ENCODE data around the gene SERPINB10. TPM values are rescaled to one million over a fixed set of nuclear protein-coding genes. Genes with fewer than 3 reads are reported as not detected.

SERPINB10 gene
- total and polyA plus RNA-seq, 9 of the 15 experiments (the other 6 are each of a cell fraction or from before 2014, with no cell fraction given) = not detected

DNA sequence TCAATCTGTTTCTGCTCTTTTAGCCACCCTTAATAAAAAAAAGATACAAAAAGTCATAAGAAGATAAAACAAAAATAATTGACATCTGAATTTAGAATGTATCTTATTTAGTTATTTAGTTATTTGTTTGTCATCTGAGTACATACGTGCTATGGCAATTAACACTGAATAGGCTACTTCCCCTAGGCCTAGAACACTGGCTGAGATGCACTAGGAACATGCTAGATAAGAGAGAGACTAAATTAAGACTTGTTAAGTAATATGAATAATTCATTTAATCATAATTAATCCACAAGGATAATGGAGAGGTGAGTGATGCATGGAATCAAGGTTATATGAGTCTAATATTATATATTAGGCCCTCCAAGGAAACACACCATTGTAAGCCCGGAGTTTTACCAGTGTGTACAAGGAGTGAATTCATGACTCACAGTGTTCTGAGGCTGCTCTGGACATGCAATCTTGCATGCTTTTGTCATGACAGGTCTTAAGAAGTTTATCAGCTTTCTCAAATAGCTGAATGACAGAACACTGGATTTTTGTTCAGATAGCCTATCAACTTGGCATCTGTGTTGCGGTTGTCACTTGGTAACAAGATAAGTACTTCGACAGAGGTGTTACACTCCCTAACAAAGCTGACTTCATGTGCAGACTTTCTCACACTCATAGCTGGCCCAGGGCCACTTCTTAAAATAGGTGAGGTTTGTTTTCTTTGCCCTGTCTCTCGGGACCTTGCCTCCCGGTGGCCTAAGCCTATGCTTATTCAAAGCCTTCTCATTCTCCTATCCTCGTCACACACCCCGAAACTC lies 25.2 kb upstream of the SERPINB10 start:
- Histone ChIP-seq H3K27ac (ENCODE audit: extremely low read depth, low read depth, low read length) (no peak overlapping the region), H3K4me2 (ENCODE audit: insufficient read depth, low read length) (no peak overlapping the region)

More for the DNA sequence above, 25.2 kb upstream of the SERPINB10 start:
- ATAC-seq = no peak
- H3K9me1 ChIP-seq (ENCODE audit: control insufficient read depth, insufficient read depth, low read length) = no peaks in the 10 kb centered on the region
- H2AFZ ChIP-seq (ENCODE audit: low read depth, low read length) = no peak overlapping the region
- no peak overlapping the region for H3K9ac ChIP-seq (ENCODE audit: insufficient read depth in 1 of 2, low read depth in 2 of 2, low read length in 2 of 2)
- in situ Hi-C loops (cut with MboI) = no loop called here
- no peak for DNase-seq (ENCODE audit: extremely low read depth in 1 of 4, low spot score in 3 of 4)
- no peaks in the 10 kb centered on the region for H3K36me3 ChIP-seq (ENCODE audit: control insufficient read depth, insufficient read depth, low read length)
- no peaks in the 10 kb centered on the region for H3K9me3 ChIP-seq (replicated peaks; ENCODE audit: control insufficient read depth, insufficient read depth, low read depth, low read length)
- intact Hi-C loops (cut with micrococcal nuclease) = no loop called here
- TF ChIP-seq ARNT (IDR thresholded peaks at IDR 0.05) = no peak
- TF ChIP-seq ATF7 (IDR thresholded peaks at IDR 0.05) = no peak
- no peak for TF ChIP-seq NFIC (IDR thresholded peaks at IDR 0.05)
- TF ChIP-seq, protein P1, sequence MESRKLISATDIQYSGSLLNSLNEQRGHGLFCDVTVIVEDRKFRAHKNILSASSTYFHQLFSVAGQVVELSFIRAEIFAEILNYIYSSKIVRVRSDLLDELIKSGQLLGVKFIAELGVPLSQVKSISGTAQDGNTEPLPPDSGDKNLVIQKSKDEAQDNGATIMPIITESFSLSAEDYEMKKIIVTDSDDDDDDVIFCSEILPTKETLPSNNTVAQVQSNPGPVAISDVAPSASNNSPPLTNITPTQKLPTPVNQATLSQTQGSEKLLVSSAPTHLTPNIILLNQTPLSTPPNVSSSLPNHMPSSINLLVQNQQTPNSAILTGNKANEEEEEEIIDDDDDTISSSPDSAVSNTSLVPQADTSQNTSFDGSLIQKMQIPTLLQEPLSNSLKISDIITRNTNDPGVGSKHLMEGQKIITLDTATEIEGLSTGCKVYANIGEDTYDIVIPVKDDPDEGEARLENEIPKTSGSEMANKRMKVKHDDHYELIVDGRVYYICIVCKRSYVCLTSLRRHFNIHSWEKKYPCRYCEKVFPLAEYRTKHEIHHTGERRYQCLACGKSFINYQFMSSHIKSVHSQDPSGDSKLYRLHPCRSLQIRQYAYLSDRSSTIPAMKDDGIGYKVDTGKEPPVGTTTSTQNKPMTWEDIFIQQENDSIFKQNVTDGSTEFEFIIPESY (CRISPR knock-in tag; IDR thresholded peaks at IDR 0.05) = no peak
- TF ChIP-seq NR2C1 (IDR thresholded peaks at IDR 0.05) = no peak
- TF ChIP-seq NR2C1 (tag; IDR thresholded peaks at IDR 0.05) = no peak
- TF ChIP-seq KDM5B (IDR thresholded peaks at IDR 0.05; ENCODE audit: insufficient replicate concordance, low read depth, low read length) = no peak
- no peak for TF ChIP-seq RBM34 (IDR thresholded peaks at IDR 0.05; ENCODE audit: borderline replicate concordance, insufficient read depth, low read length)
- no peak for TF ChIP-seq ZNF165 (CRISPR knock-in tag; IDR thresholded peaks at IDR 0.05; ENCODE audit: borderline replicate concordance)
- no peak for TF ChIP-seq ELF2 (CRISPR knock-in tag; IDR thresholded peaks at IDR 0.05)
- no peaks in the 10 kb centered on the region for H3K79me2 ChIP-seq (ENCODE audit: control insufficient read depth, insufficient read depth, low read length)
- H3K4me3 ChIP-seq = no peak overlapping the region
- no peaks in the 10 kb centered on the region for H3K27me3 ChIP-seq (ENCODE audit: control insufficient read depth in 2 of 2, insufficient read depth in 2 of 2, low read length in 2 of 2)
- BruUV-seq (replicated peaks) = no TSS peak
- ChIA-PET POLR2A (no interaction called here), CTCF (ENCODE audit: low intra/inter-chr PET ratio) (no interaction called here)
- 0% methylated on average over 7 of the region's 8 CpGs for WGBS (ENCODE audit: insufficient coverage, low coverage, missing lambda C conversion rate)
- no peaks in the 10 kb centered on the region for H3K4me1 ChIP-seq (replicated peaks in 1 of 2; ENCODE audit: control insufficient read depth in 2 of 2, insufficient read depth in 2 of 2, low read length in 2 of 2)
- FAIRE-seq = no peak
- no peaks in the 10 kb centered on the region for H4K20me1 ChIP-seq (replicated peaks; ENCODE audit: control insufficient read depth, insufficient read depth, low read length)
